KOPT-K1 (cell line): Measurements from ENCODE around the gene SLC25A33.
"Not testable (repeated sequence)": the region's sequence is repeated elsewhere in the genome, so short reads cannot be mapped to it uniquely, and the experiment has no call there.

Source experiments
- H3K27ac ChIP-seq: fragments of 200-600 bp; sonication (generic); 2 replicates; pipeline ENCODE4 v1.5.1; 2016; ENCODE audit warnings: antibody characterized with exemption, mild to moderate bottlenecking, low read depth, low read length; ENCODE audit not compliant: poor library complexity, severe bottlenecking
- H3K36me3 ChIP-seq: fragments of 200-600 bp; sonication (generic); 2 replicates; pipeline ENCODE4 v1.5.1; 2017; ENCODE audit warnings: antibody characterized with exemption, mild to moderate bottlenecking, low read length, moderate library complexity; ENCODE audit not compliant: insufficient read depth
- H3K9me3 ChIP-seq: fragments of 200-600 bp; sonication (generic); 2 replicates; pipeline ENCODE4 v1.5.1; 2017; ENCODE audit warnings: antibody characterized with exemption, low read length, mild to moderate bottlenecking; ENCODE audit not compliant: insufficient read depth, poor library complexity, severe bottlenecking

SLC25A33 gene, protein sequence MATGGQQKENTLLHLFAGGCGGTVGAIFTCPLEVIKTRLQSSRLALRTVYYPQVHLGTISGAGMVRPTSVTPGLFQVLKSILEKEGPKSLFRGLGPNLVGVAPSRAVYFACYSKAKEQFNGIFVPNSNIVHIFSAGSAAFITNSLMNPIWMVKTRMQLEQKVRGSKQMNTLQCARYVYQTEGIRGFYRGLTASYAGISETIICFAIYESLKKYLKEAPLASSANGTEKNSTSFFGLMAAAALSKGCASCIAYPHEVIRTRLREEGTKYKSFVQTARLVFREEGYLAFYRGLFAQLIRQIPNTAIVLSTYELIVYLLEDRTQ

DNA sequence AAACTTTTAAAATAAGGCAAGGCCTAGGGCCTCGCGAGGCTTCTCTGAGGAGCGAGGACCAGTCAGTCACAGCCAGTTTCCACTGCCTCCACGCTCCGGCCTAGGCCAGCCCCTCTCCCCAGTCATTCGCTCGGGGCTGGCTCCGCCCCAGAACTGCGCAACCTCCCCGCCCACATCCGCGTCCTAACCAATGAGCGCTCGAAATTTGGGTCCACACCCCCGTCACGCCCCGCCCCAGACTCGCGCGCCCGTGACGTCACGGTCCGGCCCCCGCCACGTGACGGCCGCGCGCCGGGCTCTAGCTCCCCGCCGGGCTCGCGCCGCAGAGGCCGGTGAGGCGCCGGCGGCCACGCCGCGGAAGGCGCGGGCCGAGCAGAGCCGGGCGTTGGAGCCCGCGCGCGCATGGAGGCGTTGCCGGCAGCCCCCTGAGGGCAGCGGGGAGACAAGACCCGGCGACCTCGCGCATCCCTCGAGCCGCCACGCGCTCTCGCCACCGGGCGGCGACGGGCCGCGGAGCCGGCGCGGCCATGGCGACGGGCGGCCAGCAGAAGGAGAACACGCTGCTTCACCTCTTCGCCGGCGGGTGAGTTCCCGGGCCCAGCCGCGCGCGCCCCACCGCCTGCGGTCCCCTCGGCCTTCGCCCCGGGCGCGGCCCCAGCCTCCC lies at the start of gene SLC25A33:
Gene SLC25A33, plus strand, starts transcription at position 301 of the 664 bp plus-strand sequence. Its CDS starts 227 bp downstream, at position 528.
- Histone ChIP-seq H3K27ac (peak within 1 kb of the TSS; percentile 62), H3K9me3 (no peaks in the 10 kb centered on the region), H3K36me3 (peaks cover 7% of the 10 kb centered on the region; the same call in 1 of the 2 replicates)

DNA sequence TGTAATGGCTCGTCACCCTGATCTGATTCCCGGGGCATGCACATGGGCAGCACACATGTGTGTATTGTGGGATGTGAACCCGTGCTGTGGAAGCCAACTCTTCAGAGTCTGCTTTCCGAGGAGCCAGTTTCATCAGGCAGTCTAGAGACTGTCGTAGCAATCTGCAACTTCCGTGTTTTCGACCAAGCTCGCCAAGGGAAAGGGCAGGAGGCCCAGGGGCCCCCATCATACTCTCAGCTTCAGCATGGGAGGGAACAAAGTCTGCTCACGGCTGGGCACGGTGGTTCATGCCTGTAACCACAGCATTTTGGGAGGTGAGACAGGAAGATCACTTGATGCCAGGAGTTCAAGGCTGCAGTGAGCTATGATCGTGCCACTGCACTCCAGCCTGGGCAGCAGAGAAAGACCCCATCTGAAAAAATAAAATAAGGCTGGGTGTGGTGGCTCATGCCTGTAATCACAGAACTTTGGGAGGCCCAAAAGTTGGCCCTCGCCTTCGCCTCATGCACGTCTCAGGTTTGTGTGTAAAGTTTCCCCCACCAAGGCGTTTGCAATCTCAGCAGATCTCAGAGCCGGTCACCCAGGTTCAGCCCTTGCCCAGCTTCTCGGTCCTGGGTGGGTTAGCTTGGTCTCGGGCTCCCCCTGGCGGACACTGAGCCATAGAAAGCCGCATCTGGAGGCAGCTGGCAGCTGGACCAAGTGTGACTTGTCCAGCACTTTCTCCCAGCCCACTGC lies 48.5 kb upstream of the SLC25A33 start:
- Histone ChIP-seq H3K27ac (no peak overlapping the region), H3K9me3 (no peaks in the 10 kb centered on the region), H3K36me3 (no peaks in the 10 kb centered on the region)

- Histone ChIP-seq H3K27ac (no peak overlapping the region), H3K36me3 (no peaks in the 10 kb centered on the region), H3K9me3 (no peaks in the 10 kb centered on the region)
These were observed 45.9 kb upstream of the SLC25A33 start for GRCh38 chr1:9493326-9493725.

DNA sequence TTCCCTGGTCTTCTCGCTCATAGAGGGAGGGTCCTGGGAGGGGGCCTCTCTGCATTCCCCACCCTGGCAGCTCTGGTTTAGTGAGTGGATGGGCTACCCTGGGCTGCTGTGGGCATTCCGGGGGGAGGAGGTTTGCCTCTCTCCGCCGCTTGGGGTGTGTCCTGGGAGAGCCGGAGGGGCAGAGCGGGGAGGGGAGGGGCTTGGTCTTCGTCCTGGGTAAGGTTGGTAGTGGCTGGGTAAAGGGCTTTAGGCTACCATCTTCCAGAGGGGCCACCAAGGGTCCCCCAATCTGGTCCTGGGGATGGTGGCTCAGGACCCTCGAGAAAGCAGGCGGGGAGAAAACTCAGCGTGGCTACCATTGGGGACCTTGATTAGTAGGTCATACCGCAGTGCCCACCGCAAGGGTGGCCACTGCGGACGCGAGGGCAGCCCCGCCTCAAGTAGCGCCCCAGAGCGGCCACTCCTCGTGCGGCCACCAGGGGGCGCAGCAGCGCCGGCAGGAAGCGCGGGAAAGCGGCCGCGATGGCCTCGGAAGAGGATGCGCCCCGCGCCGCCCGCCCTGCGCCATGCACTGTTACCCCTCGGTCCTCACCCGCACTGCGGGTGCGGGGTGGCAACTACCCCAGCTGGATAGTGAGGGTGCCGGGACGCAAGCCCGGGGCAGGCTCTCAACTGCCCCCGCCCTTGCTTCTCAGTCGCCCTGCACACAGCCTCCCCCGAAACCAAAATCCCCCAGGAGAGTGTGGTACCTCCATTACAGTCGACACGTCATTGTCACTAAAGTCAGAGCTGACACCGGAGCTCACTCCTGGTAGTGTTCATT lies 44.1 kb upstream of the SLC25A33 start:
- no peaks in the 10 kb centered on the region for H3K9me3 ChIP-seq
- H3K27ac ChIP-seq: peak overlapping the region; percentile 58
- no peaks in the 10 kb centered on the region for H3K36me3 ChIP-seq

GRCh38 chr1:9495854-9496374 lies 43.4 kb upstream of the SLC25A33 start:
- Histone ChIP-seq H3K27ac (peak overlapping the region; percentile 58), H3K9me3 (no peaks in the 10 kb centered on the region), H3K36me3 (no peaks in the 10 kb centered on the region)

DNA sequence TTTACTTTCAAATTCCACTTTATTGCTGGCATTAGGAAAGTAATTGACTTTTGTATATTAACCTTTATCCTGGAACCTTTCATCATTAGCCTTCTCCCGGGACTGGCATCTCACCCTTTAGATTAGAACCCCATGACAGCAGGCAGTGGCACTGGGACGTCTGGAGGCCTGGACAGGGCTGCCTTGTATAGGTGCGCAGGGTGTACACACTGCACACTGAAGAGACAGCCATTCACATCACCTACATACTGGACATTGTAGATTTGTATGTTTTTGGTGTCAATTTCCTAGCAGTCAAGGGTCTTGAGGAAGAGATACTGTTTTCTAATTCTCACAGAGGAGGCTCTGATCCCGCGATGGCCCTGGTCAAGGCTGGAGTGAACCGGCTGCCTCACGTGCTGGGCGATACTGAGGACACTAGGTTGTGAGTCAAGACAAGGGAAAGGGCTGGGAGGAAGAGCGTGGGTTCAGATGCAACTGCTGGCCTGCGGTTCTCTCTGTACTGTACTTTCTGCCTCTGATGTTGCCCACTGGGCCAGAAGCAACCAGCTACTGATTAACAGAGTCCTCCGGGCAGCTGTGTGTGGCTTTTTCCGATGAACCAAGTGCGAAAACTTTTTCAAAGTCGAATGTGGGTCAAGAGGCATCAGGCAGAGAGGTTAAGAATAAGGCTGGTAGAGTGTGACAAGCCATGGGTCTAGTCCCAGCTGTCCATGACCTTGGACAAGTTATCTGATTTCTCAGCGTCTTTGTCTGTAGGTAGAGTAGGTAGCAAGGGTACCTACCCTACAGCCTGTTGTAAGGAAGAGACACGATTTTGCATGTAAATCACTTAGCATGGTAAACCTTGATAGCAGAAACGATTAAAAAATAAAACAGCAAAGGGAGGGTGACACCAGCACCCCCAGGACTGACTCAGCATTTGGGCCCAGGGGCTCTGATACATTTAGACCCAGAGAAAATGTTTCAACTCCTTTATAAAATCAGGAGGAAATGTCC lies 38.2 kb upstream of the SLC25A33 start:
- Histone ChIP-seq H3K9me3 (no peaks in the 10 kb centered on the region), H3K27ac (no peak overlapping the region), H3K36me3 (no peaks in the 10 kb centered on the region)

DNA sequence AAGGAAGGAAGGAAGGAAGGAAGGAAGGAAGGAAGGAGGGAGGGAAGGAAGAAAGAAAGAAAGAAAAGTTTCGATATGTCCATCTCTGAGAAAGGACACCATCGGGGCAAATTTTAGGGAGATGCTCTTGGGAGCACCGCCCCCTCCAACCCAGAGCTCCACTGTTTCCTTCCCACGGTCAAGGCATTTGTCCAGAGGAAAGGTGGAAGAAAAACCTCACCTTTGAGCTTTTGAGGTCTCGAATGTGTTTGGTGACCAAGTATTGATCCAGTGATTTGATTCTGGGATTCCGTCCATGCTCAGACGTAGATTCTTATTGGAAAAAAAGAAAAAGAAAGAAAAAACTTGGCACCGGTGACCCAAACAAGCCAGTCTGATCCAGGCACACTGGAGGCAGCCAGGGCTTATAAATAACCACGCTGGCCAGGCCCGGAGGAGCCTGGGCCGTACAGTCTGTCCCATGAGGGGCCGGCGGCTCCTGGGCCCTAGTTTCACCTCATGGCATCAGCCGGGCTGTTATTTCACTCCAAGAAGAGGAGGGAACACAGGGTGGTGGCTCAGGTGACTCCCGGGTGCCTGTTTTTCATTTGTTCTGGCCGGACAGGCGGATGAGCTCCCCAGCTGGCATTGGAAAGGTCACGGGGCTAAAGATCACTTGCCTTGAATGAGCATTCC lies 36.1 kb upstream of the SLC25A33 start:
- Histone ChIP-seq H3K27ac (no peak overlapping the region), H3K36me3 (no peaks in the 10 kb centered on the region), H3K9me3 (no peaks in the 10 kb centered on the region)

DNA sequence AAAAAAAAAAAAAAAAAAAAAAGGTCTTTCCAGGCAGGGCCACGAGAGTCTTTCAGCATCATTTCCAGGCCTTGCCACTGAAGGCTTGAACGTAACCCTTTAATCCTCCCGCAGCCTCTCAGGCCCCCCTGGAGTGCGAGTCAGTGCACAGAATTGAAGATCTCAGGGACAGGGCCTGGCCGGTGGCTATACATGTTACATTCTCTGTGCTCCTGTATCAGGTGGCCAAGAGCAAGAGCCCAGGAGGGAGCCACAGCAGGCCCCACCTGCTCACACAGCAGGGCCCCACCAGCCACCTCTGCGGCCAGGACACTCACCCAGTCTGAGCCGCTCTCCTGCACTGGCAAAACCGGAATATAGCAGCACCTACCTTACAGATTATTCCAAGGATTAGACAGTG lies 34.1 kb upstream of the SLC25A33 start:
- H3K9me3 ChIP-seq: no peaks in the 10 kb centered on the region
- H3K27ac ChIP-seq: no peak overlapping the region
- no peaks in the 10 kb centered on the region for H3K36me3 ChIP-seq

- H3K9me3 ChIP-seq: no peaks in the 10 kb centered on the region
- no peaks in the 10 kb centered on the region for H3K36me3 ChIP-seq
These were observed 32.4 kb upstream of the SLC25A33 start for GRCh38 chr1:9506901-9507300.

DNA sequence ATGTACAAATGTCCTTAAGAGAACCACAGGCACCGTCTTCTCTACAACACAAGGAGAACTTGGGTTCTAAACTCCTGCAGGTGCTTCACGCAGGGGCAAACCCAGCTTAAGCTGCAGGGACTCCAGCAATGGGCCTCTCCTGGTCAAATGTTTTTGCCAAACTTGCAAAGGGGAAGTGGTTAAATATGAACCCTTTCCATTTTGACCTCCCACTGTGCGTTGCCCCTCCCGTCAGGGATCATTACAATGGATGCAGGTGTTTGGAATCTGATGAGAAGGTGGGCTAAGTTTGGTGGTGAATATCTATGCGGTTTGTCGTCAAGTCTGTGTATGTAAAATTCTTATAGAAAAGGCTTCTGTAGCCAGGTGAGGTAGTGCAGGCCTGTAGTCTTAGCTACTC lies 29.1 kb upstream of the SLC25A33 start:
- H3K27ac ChIP-seq: no peak overlapping the region

More at GRCh38 chr1:9506901-9507300, 32.4 kb upstream of the SLC25A33 start:
- H3K27ac ChIP-seq: no peak overlapping the region

GRCh38 chr1:9515550-9515949 lies 23.7 kb upstream of the SLC25A33 start:
- H3K36me3 ChIP-seq, H3K27ac ChIP-seq, H3K9me3 ChIP-seq: not testable (repeated sequence)

More for the DNA sequence above, 29.1 kb upstream of the SLC25A33 start:
- Histone ChIP-seq H3K9me3 (no peaks in the 10 kb centered on the region), H3K36me3 (no peaks in the 10 kb centered on the region)

DNA sequence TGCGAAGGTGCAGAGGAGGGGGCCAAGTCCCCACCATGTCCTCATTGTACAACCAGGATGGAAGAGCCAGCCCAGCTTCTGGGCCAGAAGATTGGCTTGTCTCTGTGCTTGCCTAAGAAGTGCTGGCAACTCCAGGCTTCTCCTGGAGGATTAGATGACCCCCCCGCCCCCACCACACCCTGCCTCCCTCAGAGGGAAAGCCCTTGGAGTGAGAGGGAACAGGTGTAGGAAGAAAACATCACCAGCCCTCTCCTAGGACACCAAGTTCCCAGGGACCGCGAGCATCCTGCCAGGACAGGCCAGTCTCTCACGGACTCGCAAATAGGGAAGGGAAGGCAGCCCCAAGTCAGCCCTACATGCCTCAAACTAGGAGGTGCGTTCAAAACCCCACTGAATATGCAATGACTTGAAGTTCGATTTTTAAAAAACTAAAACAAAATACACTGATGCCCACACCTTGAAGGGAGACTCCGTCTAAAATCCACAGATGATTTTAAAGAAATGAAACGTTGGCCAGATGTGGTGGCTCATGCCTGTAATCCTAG lies 20.7 kb upstream of the SLC25A33 start:
- Histone ChIP-seq H3K9me3 (peaks cover 6% of the 10 kb centered on the region), H3K27ac (no peak overlapping the region), H3K36me3 (no peaks in the 10 kb centered on the region)

GRCh38 chr1:9520411-9520810 lies 18.9 kb upstream of the SLC25A33 start:
- peaks cover 6% of the 10 kb centered on the region for H3K9me3 ChIP-seq
- H3K27ac ChIP-seq: no peak overlapping the region
- H3K36me3 ChIP-seq: no peaks in the 10 kb centered on the region
